ENCODE measurements around the gene MIOX.

MIOX gene

GRCh38 chr22:50454556-50455075, 32.0 kb upstream of the MIOX start:
- no peak for DNase-seq (ENCODE audit: extremely low read depth in 1 of 2, low read depth in 1 of 2)

GRCh38 chr22:50455201-50455600, 31.5 kb upstream of the MIOX start:
- no peak for DNase-seq (ENCODE audit: extremely low read depth in 1 of 2, low read depth in 1 of 2)

- no peak for DNase-seq (ENCODE audit: extremely low read depth in 1 of 2, low read depth in 1 of 2)
Measured at GRCh38 chr22:50456026-50456425, 30.6 kb upstream of the MIOX start.

GRCh38 chr22:50456466-50457234, 30.0 kb upstream of the MIOX start:
- DNase-seq (ENCODE audit: extremely low read depth in 1 of 2, low read depth in 1 of 2) = no peak

- no peak for DNase-seq (ENCODE audit: extremely low read depth in 1 of 2, low read depth in 1 of 2)
Measured at GRCh38 chr22:50459016-50459415, 27.6 kb upstream of the MIOX start.

- DNase-seq (ENCODE audit: extremely low read depth in 1 of 2, low read depth in 1 of 2) = no peak
Measured at GRCh38 chr22:50459496-50460140, 27.0 kb upstream of the MIOX start.

- no peak for DNase-seq (ENCODE audit: extremely low read depth in 1 of 2, low read depth in 1 of 2)
Measured at GRCh38 chr22:50460938-50461337, 25.7 kb upstream of the MIOX start.

- DNase-seq (ENCODE audit: extremely low read depth in 1 of 2, low read depth in 1 of 2) = no peak
Measured at GRCh38 chr22:50461536-50461935, 25.1 kb upstream of the MIOX start.

- no peak for DNase-seq (ENCODE audit: extremely low read depth in 1 of 2, low read depth in 1 of 2)
Measured at GRCh38 chr22:50461979-50462540, 24.6 kb upstream of the MIOX start.

- no peak for DNase-seq (ENCODE audit: extremely low read depth in 1 of 2, low read depth in 1 of 2)
Measured at GRCh38 chr22:50463188-50463900, 23.3 kb upstream of the MIOX start.

- DNase-seq (ENCODE audit: extremely low read depth in 1 of 2, low read depth in 1 of 2) = no peak
Measured at GRCh38 chr22:50464451-50464850, 22.2 kb upstream of the MIOX start.

GRCh38 chr22:50465066-50465930, 21.4 kb upstream of the MIOX start:
- no peak for DNase-seq (ENCODE audit: extremely low read depth in 1 of 2, low read depth in 1 of 2)

- DNase-seq (ENCODE audit: extremely low read depth in 1 of 2, low read depth in 1 of 2) = no peak
Measured at GRCh38 chr22:50467341-50467740, 19.3 kb upstream of the MIOX start.

- no peak for DNase-seq (ENCODE audit: extremely low read depth in 1 of 2, low read depth in 1 of 2)
Measured at GRCh38 chr22:50467773-50468440, 18.8 kb upstream of the MIOX start.

- no peak for DNase-seq (ENCODE audit: extremely low read depth in 1 of 2, low read depth in 1 of 2)
Measured at GRCh38 chr22:50468626-50469025, 18.0 kb upstream of the MIOX start.

- peak; percentile 96 to 97 for DNase-seq (ENCODE audit: extremely low read depth in 1 of 2, low read depth in 1 of 2)
Measured at GRCh38 chr22:50469377-50470305, 17.0 kb upstream of the MIOX start.

- no peak for DNase-seq (ENCODE audit: extremely low read depth in 1 of 2, low read depth in 1 of 2)
Measured at GRCh38 chr22:50470491-50470890, 16.2 kb upstream of the MIOX start.

GRCh38 chr22:50471197-50471847, 15.3 kb upstream of the MIOX start:
- no peak for DNase-seq (ENCODE audit: extremely low read depth in 1 of 2, low read depth in 1 of 2)

Measured in stimulated activated CD8-positive, alpha-beta memory T cell treated with anti-CD3 and anti-CD28 coated beads, Interleukin-7, amount 100 ng/mL, for 48 hours (primary cell).